ENCODE measurements around the gene MFRP.
A peak's percentile ranks its signal among the peaks of the same experiment; 100 is the strongest.

The MFRP gene

GRCh38 chr11:119373059-119373920 lies 26.8 kb upstream of the MFRP start:
- DNase-seq: no peak

- DNase-seq: no peak
These were observed 26.0 kb upstream of the MFRP start for GRCh38 chr11:119372260-119373058.

DNA sequence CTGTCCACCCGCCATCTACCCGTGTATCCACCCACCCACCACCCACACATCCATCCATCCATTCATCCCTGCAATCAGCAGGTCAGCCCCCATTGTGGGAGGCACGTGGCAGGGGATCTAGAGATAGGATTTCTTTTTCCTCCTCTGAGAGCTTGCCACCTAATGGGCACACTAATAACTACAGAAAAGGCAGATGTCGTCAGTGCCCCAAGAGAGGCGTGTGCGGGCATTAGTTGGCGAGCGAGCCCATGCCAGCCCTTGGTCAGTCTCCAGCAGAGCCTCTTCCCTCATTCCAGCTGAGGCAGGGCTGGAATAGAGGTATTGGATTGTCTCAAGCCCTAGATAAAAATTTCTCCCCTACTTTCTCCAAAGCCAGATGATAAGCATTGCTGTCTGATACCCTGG lies 25.3 kb upstream of the MFRP start:
- peak in 25 of 56 donors; percentile 37 to 78 (median 51) for DNase-seq

DNA sequence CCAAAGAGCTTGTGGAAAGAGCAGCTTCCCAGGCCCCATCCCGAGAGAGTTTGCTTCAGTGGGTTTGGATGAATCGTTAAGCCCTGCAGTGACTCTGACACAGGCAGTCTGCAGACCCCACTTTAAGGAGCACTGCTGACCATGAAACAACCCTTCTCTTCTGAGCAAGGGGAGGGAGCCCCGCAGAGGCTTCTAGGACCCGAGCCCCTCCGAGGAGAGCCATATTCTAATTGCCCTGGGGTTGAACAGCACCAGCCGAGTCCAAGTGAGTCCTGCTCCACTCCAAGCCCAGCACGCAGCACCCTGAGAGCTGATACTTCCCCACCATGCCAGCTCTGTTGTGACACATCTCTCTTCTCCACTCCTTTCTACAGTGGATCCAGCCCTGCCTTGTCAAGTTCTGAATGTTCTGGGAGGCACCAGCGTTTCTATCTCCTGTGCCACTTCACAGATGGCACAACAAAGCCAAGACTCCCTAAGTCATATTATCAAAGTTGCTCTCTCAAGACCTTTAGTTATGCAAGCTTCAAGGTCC lies 24.6 kb upstream of the MFRP start:
- DNase-seq: no peak

GRCh38 chr11:119370486-119371046 lies 24.1 kb upstream of the MFRP start:
- DNase-seq: no peak

DNA sequence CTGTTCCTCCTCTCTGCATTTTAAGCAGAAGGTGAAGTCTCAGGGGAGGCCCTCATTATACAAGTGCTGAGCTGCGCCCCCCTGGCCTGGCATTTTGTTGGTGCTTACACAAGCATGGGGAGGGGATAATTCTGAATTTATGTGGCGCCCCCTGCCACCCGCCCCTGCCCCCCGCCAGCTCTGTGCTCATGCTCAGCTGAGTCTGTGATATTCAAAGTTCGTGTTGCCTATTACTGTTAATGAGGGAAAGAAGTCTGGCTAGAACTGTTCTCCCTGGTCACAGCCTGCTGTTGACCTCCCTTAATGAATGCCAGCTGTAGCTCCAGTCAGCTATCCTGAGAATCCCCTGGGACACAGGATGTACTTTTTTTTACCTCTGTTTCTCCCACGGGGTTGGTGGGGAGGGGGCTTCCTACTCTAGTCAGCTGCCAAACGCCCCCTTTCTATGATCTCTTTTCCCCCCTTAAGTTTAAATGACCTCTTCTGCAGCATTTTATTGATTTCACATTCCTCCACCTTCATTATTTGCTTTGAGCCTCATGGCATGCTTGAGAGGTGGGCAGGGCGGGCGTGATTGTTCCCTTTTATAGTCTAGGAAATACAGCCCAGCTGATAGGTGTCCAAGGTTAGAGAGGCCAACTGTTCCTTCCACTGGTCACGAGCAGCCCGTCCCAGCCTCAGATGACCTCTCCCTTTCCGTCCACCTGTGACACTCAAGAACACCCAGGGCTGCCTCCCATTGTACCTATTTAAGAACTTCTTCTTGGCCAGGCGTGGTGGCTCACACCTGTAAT lies 22.8 kb upstream of the MFRP start:
- DNase-seq: no peak

DNA sequence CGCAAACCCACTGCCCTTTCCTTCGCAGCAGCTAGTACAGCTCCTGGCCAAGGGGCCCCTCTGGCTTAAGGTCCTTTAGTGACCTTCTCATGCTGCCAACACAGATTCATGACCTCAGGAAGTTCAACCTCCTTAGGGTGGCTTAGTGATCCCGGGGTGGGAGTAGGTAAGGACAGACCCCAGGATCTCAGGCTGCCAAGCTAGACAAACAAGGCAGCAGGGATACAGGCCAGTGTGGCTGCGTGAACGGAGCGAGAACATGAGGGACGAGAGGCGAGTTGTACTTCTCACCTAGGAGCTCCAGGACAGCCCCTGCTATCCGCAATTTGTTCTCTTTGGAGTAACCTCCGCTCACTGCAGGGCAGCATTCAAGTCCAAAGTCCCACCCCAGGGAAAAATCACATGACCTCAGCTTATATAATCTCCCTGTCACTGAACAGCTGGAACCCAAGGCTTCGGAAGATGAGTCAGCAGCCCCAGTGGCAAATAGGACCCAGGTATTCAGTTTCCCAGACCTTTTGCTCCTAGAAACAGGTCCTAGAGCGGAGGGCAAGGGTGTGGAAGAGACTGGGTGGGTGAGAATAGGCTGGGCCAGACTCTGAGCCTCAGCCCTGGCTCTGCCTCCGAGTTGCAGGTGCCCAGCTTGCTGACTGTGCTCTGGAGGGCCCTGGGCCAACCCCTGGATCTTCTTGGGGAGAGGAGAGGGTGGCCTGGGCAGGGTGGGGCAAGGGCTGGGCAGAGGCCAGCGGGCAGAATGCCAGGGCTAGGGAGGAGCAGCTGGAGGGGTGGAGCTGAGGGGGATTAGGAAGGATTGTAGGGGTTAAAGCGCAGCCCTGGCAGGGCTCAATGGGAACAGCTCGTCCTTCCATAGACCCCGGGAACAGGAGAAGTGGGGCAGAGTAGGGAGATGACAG lies 21.9 kb upstream of the MFRP start:
- peak in 9 of 56 donors; percentile 28 to 75 (median 52) for DNase-seq

DNA sequence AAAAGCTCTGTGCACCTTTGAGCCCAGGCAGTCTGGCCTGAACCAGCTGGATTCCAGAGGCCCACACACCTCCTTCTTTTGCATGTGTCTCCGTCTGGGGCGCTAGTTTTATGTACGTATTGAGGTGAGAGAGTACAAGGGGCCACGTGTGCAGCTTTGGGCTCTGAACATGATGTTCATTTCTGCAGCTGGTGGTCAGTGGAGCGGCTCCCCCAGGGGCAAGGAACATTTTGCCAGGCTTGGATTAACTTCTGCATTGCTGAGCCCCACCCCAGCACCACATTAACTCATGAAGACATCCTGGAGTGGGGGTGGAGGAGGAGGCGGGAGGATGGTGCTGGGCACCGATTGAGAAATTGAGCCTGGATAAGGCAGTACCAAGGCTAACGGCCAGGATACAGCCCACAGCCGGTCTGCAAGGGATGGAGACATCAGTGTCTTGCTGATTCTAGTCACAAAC lies 21.2 kb upstream of the MFRP start:
- no peak for DNase-seq

DNA sequence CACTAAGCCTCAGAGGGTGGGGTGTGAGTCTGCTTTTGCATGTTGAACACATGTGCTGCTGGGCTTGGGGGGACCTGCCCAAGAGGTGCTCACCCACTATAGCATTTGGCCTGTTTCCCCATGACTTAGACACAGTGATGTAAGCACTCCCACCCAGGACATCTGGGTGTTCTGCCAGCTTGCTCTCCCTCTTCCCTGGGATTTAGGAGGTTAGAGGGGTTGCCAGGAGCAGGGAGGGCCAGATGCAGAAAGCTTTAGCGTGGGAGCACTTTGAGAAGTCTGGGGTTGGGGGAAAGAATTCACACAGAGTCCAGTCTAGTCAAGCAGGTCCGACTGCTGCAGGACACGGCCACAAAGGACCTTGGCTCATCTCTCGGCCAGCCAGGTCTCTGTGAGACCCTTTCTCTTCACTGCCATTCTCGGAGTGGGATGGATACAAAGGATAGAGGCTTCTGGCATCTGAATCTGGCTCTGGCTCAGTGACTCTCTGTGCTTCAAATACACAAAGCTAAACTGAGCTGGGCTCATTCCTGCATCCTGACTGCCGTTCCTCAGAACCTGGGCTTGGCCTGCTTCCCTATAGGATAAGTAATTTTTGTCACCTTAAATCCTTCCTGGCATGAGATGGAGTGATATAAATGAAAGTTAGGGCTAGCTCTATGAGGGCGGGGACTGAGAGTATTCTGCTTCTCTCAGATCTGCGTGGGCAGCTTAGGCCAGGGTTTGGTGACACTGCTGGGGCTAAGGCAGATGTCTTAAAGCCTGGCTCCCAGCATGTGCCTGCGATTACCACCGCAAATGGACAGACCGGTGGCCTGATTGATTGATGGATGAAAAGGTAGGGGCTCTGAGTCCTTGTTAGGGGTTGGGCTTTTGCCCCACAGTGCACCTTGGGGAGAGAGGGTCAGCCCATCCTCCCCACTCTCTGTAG lies 20.4 kb upstream of the MFRP start:
- peak in 1 of 56 donors; percentile 46 for DNase-seq

GRCh38 chr11:119365071-119365591 lies 18.6 kb upstream of the MFRP start:
- peak in 6 of 56 donors; percentile 29 to 64 (median 51) for DNase-seq

GRCh38 chr11:119363851-119364590 lies 17.5 kb upstream of the MFRP start:
- DNase-seq: peak in 26 of 56 donors; percentile 28 to 77 (median 56)

GRCh38 chr11:119363081-119363850 lies 16.8 kb upstream of the MFRP start:
- peak in 4 of 56 donors; percentile 26 to 38 (median 32) for DNase-seq

DNA sequence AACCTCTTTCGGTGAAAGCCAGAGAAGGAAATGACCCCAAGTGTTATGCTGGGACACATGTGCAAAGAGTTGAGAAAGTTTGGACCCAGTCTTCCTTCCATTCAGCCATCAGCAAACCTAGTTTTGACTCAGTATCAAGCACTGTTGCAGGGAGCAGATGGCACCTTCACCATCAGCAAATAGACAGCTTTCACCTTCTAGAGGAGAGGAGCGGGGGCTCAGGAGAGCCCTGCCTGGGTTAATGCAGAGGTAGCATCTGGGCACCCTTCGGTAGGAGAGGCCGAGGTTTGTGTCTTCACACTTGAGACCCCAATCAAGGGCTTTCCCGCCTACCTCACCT lies 16.2 kb upstream of the MFRP start:
- DNase-seq: no peak

DNA sequence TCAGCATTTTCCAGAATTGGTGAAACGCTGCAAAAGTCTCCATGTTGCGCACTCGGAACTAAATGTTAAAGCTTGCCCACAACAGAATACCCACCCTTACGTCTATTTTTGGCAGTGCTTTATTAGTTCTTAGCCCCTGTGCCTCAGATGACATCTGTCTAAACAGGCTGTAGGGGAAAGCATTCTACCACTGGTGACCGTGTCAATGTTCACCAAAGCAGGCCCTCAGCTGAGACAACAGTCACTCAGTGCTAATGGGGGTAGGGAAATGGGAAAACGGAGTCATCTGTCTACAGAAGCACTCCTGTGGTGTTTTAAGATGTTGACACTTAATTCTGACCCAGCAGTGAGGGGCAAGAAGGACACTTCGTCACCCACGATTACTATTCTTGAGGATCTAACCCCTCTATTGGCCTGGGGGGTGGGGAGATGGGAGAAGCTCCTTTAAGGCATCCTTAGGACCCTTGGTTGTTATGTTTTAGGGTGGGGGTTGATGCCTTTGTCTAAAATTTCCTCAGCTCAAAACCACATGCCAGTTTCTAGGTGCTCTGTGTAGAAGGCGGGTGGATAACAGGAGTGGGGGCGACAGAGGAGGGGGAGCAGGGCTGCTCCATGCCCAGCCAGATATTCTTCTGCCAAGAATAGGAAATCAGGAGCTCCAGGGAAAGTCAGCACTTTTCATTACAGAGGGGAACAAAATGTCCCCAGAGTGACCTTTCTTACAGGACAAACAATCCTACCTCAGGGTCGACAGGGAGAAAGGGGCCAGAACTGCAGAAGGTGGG lies 15.6 kb upstream of the MFRP start:
- DNase-seq: peak in 3 of 56 donors; percentile 37 to 54 (median 50)

DNA sequence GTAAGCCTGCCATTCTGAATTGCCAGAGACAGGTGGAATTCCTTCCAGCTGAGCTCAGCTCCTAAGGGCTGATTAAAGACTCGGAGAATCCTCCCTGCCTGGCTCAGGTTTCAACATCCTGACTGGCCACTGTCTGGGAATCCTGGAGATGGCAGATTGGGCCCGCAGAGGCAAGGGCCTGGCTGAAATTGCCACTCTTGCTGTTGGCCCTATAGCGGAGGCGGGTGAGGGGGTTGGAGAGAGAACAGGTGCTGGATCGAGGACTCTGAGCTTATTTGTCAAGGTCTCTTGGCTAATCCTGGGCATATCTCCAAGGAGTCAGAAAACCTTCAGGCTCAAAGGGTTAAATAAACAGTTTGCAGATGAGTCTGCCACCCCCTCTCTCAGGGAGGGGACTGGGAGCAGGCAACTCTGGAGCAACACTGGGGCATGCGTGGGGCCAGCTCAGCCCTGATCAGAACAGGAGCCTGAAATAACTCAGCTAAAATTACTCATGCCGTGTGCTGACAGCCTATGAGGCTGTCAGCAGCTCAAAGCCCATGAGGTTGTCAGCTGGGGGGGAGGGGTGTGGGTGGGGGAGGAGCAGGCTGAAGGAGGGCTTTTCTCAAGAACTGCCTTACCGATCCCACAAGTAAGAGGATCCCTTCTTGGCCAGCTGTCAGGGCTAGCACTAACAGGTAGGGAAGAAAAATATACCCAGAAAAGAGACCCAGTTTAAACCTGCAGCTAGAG lies 14.7 kb upstream of the MFRP start:
- peak in 23 of 56 donors; percentile 30 to 76 (median 51) for DNase-seq
